Fibroblast of lung (primary cell): ENCODE data around the gene SACM1L. TPM values are rescaled to one million over a fixed set of nuclear protein-coding genes. Genes with fewer than 3 reads are reported as not detected.

Experiments
- DNase-seq, 2 donors: peaks; one replicate each; pipeline versions ENCODE4 v3.0.0 to v3.0.0-alpha.2; 2010; ENCODE audit warnings: low read depth in 2 of 2
- H2AFZ ChIP-seq: 2 replicates; pipeline ENCODE4 v1.5.1; 2012; ENCODE audit warnings: low read length, control low read depth, inconsistent platforms
- H3K27ac ChIP-seq: 2 replicates; pipeline ENCODE4 v1.5.1; 2011; ENCODE audit warnings: low read length, control low read depth; ENCODE audit not compliant: insufficient read depth
- H3K27me3 ChIP-seq: 2 replicates; pipeline ENCODE4 v1.5.1; 2011; ENCODE audit warnings: mild to moderate bottlenecking, low read length; ENCODE audit not compliant: control insufficient read depth, insufficient read depth
- H3K36me3 ChIP-seq: 2 replicates; pipeline ENCODE4 v1.5.1; 2011; ENCODE audit warnings: low read length; ENCODE audit not compliant: control insufficient read depth, insufficient read depth
- H3K4me1 ChIP-seq: 2 replicates; pipeline ENCODE4 v1.5.1; 2011; ENCODE audit warnings: low read length; ENCODE audit not compliant: control insufficient read depth, insufficient read depth; ENCODE audit errors: extremely low read depth
- H3K4me2 ChIP-seq: 2 replicates; pipeline ENCODE4 v1.5.1; 2011; ENCODE audit warnings: low read length, control low read depth; ENCODE audit not compliant: insufficient read depth; ENCODE audit errors: extremely low read depth
- H3K4me3 ChIP-seq, 4 experiments: fragments of 200-600 bp in 1 of 4; sonication (generic) in 1 of 4; replicated peaks in 1 of 4; 2 replicates each; pipeline ENCODE4 v1.5.1; 2011 to 2016; ENCODE audit warnings: low read length in 4 of 4, low read depth in 3 of 4, mild to moderate bottlenecking in 3 of 4, control low read depth in 2 of 4, inconsistent platforms in 1 of 4, mixed read lengths in 1 of 4; ENCODE audit not compliant: insufficient read depth in 1 of 4; ENCODE audit errors: control extremely low read depth in 1 of 4
- H3K79me2 ChIP-seq: 2 replicates; pipeline ENCODE4 v1.5.1; 2012; ENCODE audit warnings: mild to moderate bottlenecking, low read length, inconsistent platforms; ENCODE audit not compliant: control insufficient read depth, insufficient read depth
- H3K9ac ChIP-seq: 2 replicates; pipeline ENCODE4 v1.5.1; 2011; ENCODE audit warnings: mild to moderate bottlenecking, low read length, control low read depth; ENCODE audit not compliant: insufficient read depth
- H3K9me3 ChIP-seq: 2 replicates; pipeline ENCODE4 v1.5.1; 2012; ENCODE audit warnings: low read depth, low read length; ENCODE audit not compliant: control insufficient read depth, insufficient read depth
- H4K20me1 ChIP-seq: 2 replicates; pipeline ENCODE4 v1.5.1; 2011; ENCODE audit warnings: low read length; ENCODE audit not compliant: control insufficient read depth, insufficient read depth; ENCODE audit errors: extremely low read depth
- EZH2 ChIP-seq: IDR thresholded peaks from 2 replicates; pipeline ENCODE4 v1.5.1; 2012; ENCODE audit warnings: low read length, control low read depth, mild to moderate bottlenecking; ENCODE audit errors: missing control alignments
- polyA plus RNA-seq, 2 donors: library from polyadenylated mRNA; depleted of rRNA in 1 of 2; stranded (reverse) in 1 of 2; unstranded in 1 of 2; fragments of >200 nt; gene quantifications; 2 replicates each; pipeline ENCODE4 v1.2.1, GENCODE V29; 2011 to 2012; ENCODE audit warnings: missing spikeins in 1 of 2
- total RNA-seq: library from RNA; depleted of rRNA; stranded (reverse); fragments of >200 nt; gene quantifications from 2 replicates; pipeline ENCODE4 v1.2.1, GENCODE V29; 2014
- TF ChIP-seq, protein P1 (sequence below), 2 donors: IDR thresholded peaks in 1 of 2; conservative IDR thresholded peaks in 1 of 2; 1 replicate in 1 of 2; 2 replicates in 1 of 2; pipeline ENCODE4 v1.5.1; 2011 to 2012; ENCODE audit warnings: low read length in 2 of 2, control low read depth in 1 of 2, inconsistent platforms in 1 of 2, low read depth in 1 of 2, mild to moderate bottlenecking in 1 of 2

The SACM1L gene
- total and polyA plus RNA-seq, 2 donors (not counting 1 experiment from before 2014, with no cell fraction given): 33.3 to 41.8 TPM

DNA sequence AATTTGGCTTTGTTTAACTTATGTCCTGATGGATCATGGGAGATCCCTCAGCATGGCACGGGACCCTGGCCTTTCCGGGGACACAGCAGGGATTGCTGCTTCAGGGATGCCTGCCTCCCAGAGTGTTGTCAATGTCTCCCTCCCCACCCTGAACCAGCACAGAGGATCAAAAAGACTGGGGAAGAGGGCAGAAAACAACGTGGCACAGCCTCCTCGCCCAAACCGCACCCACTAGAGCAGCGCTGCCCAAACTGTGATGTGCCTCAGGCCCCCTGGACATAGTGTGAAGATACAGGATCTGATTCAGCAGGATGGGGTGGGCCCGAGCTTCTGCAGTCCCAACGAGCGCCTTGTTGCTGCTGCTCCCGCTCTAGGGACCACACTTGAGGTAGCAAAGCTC lies 72.6 kb downstream of the SACM1L start:
- Histone ChIP-seq H4K20me1 (no peaks in the 10 kb centered on the region), H3K4me3 (no peak overlapping the region), H3K9me3 (no peaks in the 10 kb centered on the region), H3K27me3 (peaks cover 3% of the 10 kb centered on the region), H3K4me1 (no peaks in the 10 kb centered on the region), H3K27ac (no peak overlapping the region), H2AFZ (no peak overlapping the region), H3K36me3 (no peaks in the 10 kb centered on the region), H3K79me2 (no peaks in the 10 kb centered on the region), H3K9ac (no peak overlapping the region), H3K4me2 (no peak overlapping the region)
- no peak for TF ChIP-seq EZH2
- TF ChIP-seq, protein P1, sequence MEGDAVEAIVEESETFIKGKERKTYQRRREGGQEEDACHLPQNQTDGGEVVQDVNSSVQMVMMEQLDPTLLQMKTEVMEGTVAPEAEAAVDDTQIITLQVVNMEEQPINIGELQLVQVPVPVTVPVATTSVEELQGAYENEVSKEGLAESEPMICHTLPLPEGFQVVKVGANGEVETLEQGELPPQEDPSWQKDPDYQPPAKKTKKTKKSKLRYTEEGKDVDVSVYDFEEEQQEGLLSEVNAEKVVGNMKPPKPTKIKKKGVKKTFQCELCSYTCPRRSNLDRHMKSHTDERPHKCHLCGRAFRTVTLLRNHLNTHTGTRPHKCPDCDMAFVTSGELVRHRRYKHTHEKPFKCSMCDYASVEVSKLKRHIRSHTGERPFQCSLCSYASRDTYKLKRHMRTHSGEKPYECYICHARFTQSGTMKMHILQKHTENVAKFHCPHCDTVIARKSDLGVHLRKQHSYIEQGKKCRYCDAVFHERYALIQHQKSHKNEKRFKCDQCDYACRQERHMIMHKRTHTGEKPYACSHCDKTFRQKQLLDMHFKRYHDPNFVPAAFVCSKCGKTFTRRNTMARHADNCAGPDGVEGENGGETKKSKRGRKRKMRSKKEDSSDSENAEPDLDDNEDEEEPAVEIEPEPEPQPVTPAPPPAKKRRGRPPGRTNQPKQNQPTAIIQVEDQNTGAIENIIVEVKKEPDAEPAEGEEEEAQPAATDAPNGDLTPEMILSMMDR (conservative IDR thresholded peaks at IDR 0.05 in 1 of 2, IDR thresholded peaks at IDR 0.05 in 1 of 2; ENCODE audit: low read depth in 1 of 2, low read length in 2 of 2): no peak
- no peak for DNase-seq

DNA sequence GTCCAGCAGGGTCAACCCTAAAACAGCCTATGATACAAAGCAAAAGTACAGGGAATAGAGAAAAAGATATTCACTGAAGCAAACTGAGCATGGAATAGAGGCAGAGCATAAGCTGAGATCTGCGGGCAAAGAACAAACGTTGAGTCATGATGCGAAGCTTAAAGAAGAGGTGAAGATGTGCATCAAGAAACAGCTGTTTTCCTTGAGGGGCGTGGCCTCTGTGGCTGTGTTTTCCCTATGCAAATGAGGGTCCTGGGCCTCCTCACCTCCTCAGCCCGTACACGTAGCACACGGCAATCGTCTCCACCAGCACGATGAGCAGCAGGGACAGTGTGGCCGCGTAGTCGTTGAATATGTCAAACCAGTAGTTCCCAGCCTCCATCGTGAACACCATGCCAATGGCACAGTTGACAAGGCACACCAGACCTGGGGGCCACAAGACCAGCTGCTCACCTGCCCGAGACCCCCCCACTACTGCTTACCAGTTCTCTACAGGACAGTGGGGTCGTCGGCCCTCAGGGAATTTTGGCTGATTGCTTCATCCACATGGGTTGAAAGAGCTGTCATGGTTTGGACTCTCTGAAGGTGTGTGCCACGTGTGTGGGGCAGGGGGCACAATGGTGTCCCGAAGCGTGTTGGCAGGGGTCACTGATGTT lies 73.6 kb downstream of the SACM1L start:
- Histone ChIP-seq H3K79me2 (no peaks in the 10 kb centered on the region), H3K9me3 (no peaks in the 10 kb centered on the region), H3K9ac (no peak overlapping the region), H2AFZ (no peak overlapping the region), H3K4me1 (no peaks in the 10 kb centered on the region), H3K27me3 (peaks cover 3% of the 10 kb centered on the region), H3K36me3 (no peaks in the 10 kb centered on the region), H3K27ac (no peak overlapping the region), H4K20me1 (no peaks in the 10 kb centered on the region), H3K4me3 (no peak overlapping the region), H3K4me2 (no peak overlapping the region)
- no peak for TF ChIP-seq EZH2
- TF ChIP-seq, protein P1 (conservative IDR thresholded peaks at IDR 0.05 in 1 of 2, IDR thresholded peaks at IDR 0.05 in 1 of 2; ENCODE audit: low read depth in 1 of 2, low read length in 2 of 2): no peak
- no peak for DNase-seq

DNA sequence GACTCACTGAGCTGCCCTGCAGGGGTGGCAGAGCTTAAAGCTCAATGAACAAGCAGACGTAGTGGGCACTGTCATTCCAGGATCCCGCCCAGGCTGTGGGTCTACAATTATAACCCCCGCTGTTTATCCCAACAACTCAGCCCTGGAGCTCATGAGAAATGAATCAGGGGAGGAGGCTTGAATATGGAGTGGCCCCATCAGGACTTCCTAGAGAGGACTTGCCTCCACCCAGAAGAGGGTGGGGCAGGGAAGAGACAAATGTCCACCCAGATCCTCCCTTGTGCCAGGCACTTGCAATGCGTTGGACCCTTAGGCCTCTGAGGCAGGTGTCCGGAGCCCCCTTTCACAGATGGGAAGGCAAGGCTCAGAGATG lies 74.1 kb downstream of the SACM1L start:
- no peak overlapping the region for H3K27ac ChIP-seq
- no peaks in the 10 kb centered on the region for H3K36me3 ChIP-seq
- H3K4me3 ChIP-seq: no peak overlapping the region
- no peaks in the 10 kb centered on the region for H3K9me3 ChIP-seq
- no peak for DNase-seq
- H3K4me1 ChIP-seq: no peaks in the 10 kb centered on the region
- no peak overlapping the region for H3K4me2 ChIP-seq
- H3K27me3 ChIP-seq: peaks cover 4% of the 10 kb centered on the region
- H2AFZ ChIP-seq: no peak overlapping the region
- no peak overlapping the region for H3K9ac ChIP-seq
- no peaks in the 10 kb centered on the region for H3K79me2 ChIP-seq
- TF ChIP-seq, protein P1 (conservative IDR thresholded peaks at IDR 0.05 in 1 of 2, IDR thresholded peaks at IDR 0.05 in 1 of 2; ENCODE audit: low read depth in 1 of 2, low read length in 2 of 2): no peak
- no peak for TF ChIP-seq EZH2
- no peaks in the 10 kb centered on the region for H4K20me1 ChIP-seq
